HG03139 (cell line): Measurements from ENCODE around the gene CDC42BPB.
"Not testable (repeated sequence)": the region's sequence is repeated elsewhere in the genome, so short reads cannot be mapped to it uniquely, and the experiment has no call there.

Source experiments
- ATAC-seq: cut with Tn5 transposase; IDR thresholded peaks from one replicate; pipeline ENCODE4 v1.9.1; 2021; ENCODE audit not compliant: unreplicated experiment

CDC42BPB gene

DNA sequence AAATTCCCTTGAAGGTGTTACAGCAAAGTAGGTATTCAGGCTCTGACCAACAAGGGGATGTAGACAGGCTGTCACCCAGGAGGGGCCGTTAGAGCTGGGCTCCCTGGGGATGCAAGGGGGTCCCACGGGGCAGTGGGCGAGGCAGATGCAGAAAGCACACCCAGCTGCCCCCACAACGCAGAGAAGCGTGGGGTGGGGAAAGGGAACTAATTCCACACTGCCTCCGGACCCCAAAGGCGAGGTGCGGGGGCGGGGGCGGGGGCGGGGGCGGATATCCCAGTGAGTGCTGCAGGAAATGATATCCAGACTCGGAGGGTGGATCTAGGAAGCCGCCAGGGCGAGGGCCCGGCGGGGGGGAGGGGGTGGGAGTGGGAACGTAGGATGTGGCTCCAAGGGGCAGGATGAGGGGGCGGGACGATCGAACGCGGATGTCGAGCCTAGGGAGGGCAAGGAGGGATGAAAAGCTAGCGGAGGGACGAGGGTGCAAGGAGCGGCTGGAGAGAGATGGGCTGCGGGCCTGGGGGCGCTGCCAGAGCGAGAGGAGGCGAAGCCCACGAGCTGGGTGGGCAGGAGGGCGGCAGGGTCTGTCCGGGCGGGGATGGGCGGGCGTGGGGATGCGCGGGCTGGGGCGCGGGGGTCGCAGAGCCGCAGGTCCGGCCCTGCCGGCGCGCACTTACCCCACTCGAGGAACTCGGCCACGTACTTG, 874 bp downstream of the CDC42BPB start:
- ATAC-seq: no peak

GRCh38 chr14:103055695-103056094, 1.7 kb downstream of the CDC42BPB start:
- ATAC-seq: no peak

DNA sequence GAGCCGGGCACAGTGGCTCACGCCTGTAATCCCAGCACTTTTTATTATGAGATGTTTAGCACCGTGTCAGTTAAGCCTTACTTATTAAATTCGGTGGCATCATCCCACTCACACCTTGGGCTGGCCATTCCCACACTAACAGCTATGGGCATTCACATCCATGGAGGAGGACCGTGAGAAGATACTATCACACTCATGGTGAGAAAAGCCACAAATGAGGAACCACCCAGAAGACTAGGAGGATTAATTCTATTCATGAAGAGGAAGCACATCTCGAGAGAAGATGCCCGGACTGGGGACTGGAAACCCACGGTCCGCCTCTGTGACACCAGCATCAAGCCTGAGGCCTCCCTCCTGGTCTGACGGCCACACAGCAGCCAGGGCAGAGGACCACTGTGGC, 4.9 kb downstream of the CDC42BPB start:
- no peak for ATAC-seq

- no peak for ATAC-seq
Measured at GRCh38 chr14:103050935-103051334, 6.4 kb downstream of the CDC42BPB start.

GRCh38 chr14:103047453-103047852, 9.9 kb downstream of the CDC42BPB start:
- not testable (repeated sequence) for ATAC-seq

- no peak for ATAC-seq
Measured at GRCh38 chr14:103045371-103045869, 11.9 kb downstream of the CDC42BPB start.

- ATAC-seq: no peak
Measured at GRCh38 chr14:103043257-103044015, 13.9 kb downstream of the CDC42BPB start.

DNA sequence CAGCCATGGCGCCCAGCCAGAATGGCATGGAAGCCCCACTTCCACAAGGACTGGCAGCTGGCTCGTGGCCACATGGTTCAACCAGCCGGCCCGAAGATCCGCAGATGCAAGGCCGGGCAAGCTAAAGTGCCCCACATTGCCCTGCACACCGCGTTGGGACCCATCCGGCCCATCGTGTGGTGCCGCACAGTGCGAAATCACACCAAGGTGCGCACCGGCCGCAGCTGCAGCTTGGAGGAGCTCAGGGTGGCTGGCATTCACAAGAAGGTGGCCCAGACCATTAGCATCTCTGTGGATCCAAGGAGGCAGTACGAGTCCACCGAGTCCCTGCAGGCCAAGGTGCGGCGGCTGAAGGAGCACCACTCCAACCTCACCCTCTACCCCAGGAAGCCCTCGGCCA, 15.9 kb downstream of the CDC42BPB start:
- no peak for ATAC-seq

DNA sequence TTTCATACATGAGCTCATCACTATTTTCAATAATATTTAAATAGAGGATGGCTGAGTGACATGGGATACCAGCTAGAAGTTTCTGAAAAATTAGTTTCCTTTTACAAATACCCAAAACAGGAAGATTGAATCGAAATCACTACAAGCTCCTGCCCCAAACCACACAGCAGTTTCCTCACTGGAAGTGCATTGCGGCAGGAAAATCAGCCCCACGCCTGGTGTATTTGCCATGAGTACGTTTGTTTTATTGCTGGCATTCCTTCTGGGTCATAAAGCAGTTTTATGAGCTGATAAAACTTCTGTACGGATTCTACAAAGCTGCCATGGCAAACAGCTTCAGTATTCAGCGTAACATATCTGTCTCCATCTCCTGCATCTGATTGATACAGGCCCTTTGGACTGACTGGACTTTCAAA, 23.7 kb downstream of the CDC42BPB start:
- no peak for ATAC-seq

- no peak for ATAC-seq
Measured at GRCh38 chr14:103031956-103032355, 25.4 kb downstream of the CDC42BPB start.

DNA sequence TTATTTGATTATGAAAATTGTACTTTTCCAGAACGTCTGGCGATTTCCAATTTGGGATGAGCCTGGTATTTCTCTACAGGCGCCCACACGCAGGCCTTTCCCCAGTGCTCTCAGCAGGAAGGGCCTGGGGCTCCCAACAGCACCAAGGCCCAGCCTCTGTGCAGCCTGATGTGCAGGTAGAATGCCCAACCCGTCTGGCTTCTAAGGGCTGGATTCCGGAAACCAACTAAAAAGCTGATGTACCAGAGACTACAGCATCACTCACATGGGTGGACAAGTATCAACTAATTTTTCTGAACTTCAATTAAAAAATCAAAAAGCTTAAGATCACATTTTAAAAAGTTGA, 25.8 kb downstream of the CDC42BPB start:
- ATAC-seq: no peak

- ATAC-seq: no peak
Measured at GRCh38 chr14:103030741-103031565, 26.4 kb downstream of the CDC42BPB start.

- no peak for ATAC-seq
Measured at GRCh38 chr14:103029936-103030335, 27.4 kb downstream of the CDC42BPB start.

DNA sequence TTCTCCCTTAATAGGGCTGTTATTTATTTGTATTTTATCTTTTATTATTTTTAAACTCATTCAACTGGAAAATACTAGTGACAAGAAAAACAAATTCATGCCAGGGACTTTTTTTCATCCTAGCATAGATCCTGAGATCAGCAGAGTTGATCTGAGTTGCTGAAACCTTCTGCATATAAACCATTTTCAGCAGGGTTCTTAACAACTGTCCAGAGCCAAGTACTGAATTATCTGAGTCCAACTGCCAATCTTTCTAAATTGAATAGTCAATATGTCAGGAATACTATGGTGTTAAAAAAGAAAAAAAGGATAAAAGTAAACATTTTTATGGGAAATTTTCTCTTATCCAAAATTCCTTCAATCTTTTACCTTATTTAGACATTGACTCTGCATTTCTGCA, 28.6 kb downstream of the CDC42BPB start:
- no peak for ATAC-seq

GRCh38 chr14:103028161-103028767, 29.1 kb downstream of the CDC42BPB start:
- ATAC-seq: no peak

DNA sequence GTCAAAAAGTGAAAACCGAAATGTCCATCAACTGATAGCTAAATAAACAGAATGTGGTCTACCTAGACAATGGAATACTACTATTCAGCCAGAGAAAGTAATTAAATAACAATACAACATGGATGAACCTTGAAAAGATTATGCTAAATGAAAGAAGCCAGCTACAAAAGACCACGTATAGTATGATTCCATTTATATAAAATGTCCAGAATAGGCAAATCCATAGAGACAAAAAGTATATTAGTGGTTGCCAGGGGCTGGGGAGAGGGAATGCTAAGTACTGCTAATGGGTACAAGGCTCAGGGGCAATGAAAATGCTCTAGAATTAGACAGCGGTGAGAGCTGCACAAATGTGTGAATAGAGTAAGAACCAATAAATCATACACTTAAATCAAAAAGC, 29.9 kb downstream of the CDC42BPB start:
- no peak for ATAC-seq

DNA sequence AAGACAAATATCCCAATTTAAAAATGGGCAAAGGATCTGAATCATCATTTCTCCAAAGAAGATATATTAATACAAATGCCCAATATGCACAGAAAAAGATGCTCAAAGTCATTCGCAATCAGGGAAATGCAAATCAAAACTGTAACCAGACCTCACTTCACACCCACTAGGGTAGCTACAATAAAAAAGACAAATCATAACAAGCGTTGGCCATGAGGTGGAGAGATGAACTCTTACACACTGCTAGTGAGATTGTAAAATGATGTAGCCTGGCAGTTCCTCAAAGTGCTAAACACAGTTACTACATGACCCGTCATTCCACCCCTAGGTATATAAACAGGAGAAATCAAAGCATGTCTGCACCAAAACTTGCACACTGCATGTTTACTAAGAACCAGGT, 30.4 kb downstream of the CDC42BPB start:
- ATAC-seq: no peak

DNA sequence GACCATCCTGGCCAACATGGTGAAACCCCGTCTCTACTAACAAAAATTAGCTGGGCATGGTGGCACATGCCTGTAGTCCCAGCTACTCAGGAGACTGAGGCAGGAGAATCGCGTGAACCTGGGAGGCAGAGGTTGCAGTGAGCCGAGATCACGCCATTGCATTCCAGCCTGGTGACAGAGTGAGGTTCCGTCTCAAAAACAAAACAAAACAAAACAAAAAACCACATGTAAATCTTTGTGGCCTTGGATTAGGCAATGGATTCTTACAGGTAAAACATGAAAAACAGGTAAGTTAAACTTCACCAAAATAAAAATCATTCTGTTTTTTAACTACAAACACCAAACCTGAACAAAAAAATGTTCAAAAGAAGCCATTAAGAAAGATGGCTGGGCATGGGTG, 31.2 kb downstream of the CDC42BPB start:
- ATAC-seq: not testable (repeated sequence)

DNA sequence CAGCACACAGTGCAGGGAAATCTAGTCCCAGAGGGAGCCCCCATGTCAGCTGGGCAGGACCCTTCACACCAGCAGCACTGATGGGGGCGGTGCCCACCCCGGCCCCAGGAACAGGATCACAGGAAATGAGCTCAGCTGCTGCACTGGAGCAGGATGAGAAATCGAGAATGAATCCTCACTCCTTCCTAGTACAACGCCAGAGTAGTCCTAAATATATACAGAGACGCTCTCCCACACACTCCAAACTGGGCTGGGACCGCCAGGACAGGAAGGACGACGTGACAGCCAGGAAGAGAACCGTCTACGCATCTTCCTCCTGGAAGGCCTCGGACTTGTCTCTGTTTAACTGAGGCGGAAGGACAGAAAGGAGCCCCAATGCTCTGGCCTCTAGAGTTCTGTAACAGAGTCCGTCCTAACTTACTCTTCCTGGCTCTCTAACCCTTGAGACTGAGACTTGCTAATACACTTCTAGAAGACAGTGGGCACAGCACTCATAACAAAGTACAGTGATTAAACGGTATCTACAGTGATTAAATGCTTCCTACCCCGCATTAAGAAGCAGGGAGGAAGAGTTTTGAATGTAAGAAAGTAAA, 33.4 kb downstream of the CDC42BPB start:
- no peak for ATAC-seq

DNA sequence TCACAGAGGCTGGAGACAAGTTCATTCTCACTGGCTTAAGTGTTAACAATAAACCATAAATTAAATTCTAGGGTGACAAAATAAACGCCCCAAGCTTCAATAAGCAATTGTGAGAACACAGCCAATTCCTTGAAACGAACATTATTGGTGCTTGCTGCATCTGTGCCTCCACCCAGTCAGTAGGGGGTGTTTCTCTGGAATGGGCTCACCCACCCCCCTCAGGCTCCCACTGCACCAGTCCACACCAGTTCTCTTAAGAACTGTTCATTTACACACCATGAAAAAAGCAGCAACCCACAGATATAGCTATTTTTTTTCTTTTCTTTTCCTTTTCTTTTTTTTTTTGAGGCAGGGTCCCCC, 34.7 kb downstream of the CDC42BPB start:
- ATAC-seq: no peak
